CD8-positive, alpha-beta memory T cell (primary cell): ENCODE data around the gene KLK12. TPM values are rescaled to one million over a fixed set of nuclear protein-coding genes. Genes with fewer than 3 reads are reported as not detected.

ENCODE experiments used
- CTCF ChIA-PET: fragments of 350-600 bp; sonication (Branson Sonifier 250); formaldehyde crosslinking; loops from one replicate; lab custom pipeline; 2021; ENCODE audit warnings: antibody characterized with exemption; lab: Charles Lee
- POLR2A ChIA-PET: fragments of 350-600 bp; sonication (Branson Sonifier 250); formaldehyde crosslinking; loops from one replicate; lab custom pipeline; 2021; ENCODE audit warnings: antibody characterized with exemption; lab: Charles Lee
- DNase-seq, 5 donors: peaks; one replicate each; pipeline versions ENCODE4 v3.0.0 to v3.0.0-alpha.2; 2020 to 2022; ENCODE audit warnings: mixed read lengths in 1 of 5
- H3K27ac ChIP-seq: one replicate; pipeline ENCODE4 v1.7.0; 2013; ENCODE audit warnings: low read depth, mild to moderate bottlenecking, low read length, moderate library complexity
- H3K27me3 ChIP-seq: 2 replicates; pipeline ENCODE4 v1.7.0; 2013; ENCODE audit warnings: low read length, mild to moderate bottlenecking; ENCODE audit not compliant: insufficient read depth, poor library complexity, severe bottlenecking
- H3K36me3 ChIP-seq: 2 replicates; pipeline ENCODE4 v1.7.0; 2013; ENCODE audit warnings: mild to moderate bottlenecking, low read length, moderate library complexity; ENCODE audit not compliant: insufficient read depth
- H3K4me1 ChIP-seq: 2 replicates; pipeline ENCODE4 v1.7.0; 2013; ENCODE audit warnings: mild to moderate bottlenecking, low read length, moderate library complexity; ENCODE audit not compliant: insufficient read depth
- H3K4me3 ChIP-seq: 2 replicates; pipeline ENCODE4 v1.7.0; 2013; ENCODE audit warnings: mild to moderate bottlenecking, low read length
- H3K9me3 ChIP-seq: 2 replicates; pipeline ENCODE4 v1.7.0; 2013; ENCODE audit warnings: mild to moderate bottlenecking, low read length
- H3K27ac Mint-ChIP-seq, 8 donors: one replicate each; pipeline ENCODE4 v1.8.0; 2020 to 2021; ENCODE audit warnings: mixed read lengths in 8 of 8, mild to moderate bottlenecking in 6 of 8, inconsistent platforms in 3 of 8, moderate library complexity in 3 of 8
- H3K27me3 Mint-ChIP-seq, 2 donors: one replicate each; pipeline ENCODE4 v1.8.0; 2020 to 2021; ENCODE audit warnings: mixed read lengths in 2 of 2, mild to moderate bottlenecking in 1 of 2, moderate library complexity in 1 of 2
- H3K36me3 Mint-ChIP-seq, 3 donors: one replicate each; pipeline ENCODE4 v1.8.0; 2020 to 2021; ENCODE audit warnings: mixed read lengths in 3 of 3, inconsistent platforms in 1 of 3, mild to moderate bottlenecking in 1 of 3
- H3K4me1 Mint-ChIP-seq, 3 donors: one replicate each; pipeline ENCODE4 v1.8.0; 2020 to 2021; ENCODE audit warnings: mixed read lengths in 3 of 3, inconsistent platforms in 1 of 3, mild to moderate bottlenecking in 1 of 3
- H3K4me3 Mint-ChIP-seq, 7 donors: one replicate each; pipeline ENCODE4 v1.8.0; 2020 to 2021; ENCODE audit warnings: mixed read lengths in 7 of 7, mild to moderate bottlenecking in 6 of 7, moderate library complexity in 4 of 7, inconsistent platforms in 2 of 7
- H3K9me3 Mint-ChIP-seq, 5 donors: one replicate each; pipeline ENCODE4 v1.8.0; 2020 to 2022; ENCODE audit warnings: mixed read lengths in 5 of 5, mild to moderate bottlenecking in 3 of 5, moderate library complexity in 2 of 5, inconsistent platforms in 1 of 5
- polyA plus RNA-seq: library from polyadenylated mRNA; unstranded; fragments of 300-500 nt; fragmentation: Illumina TruSeq; gene quantifications from one replicate; pipeline ENCODE4 v1.2.3, GENCODE V29; 2021
- total RNA-seq, 2 experiments: library from RNA; stranded (reverse); gene quantifications; one replicate each; pipeline ENCODE4 v1.2.3, GENCODE V29; 2021

The KLK12 gene
- total and polyA plus RNA-seq, 3 experiments from 2014 or later: not detected

- CTCF ChIA-PET: no interaction called here
- Mint-ChIP-seq H3K4me3 (no peak overlapping the region), H3K36me3 (peaks cover 0 to 6% (median 0%) of the 10 kb centered on the region in 3 donors), H3K9me3 (peaks cover 5 to 13% (median 12%) of the 10 kb centered on the region in 5 donors), H3K4me1 (no peaks in the 10 kb centered on the region), H3K27me3 (peaks cover 8 to 22% of the 10 kb centered on the region in 2 donors), H3K27ac (peak overlapping the region in 2 of 8 donors; percentile 15 to 47)
- no peak overlapping the region for H3K4me3 ChIP-seq
- POLR2A ChIA-PET: no interaction called here
- no peak for DNase-seq
- H3K4me1 ChIP-seq: no peaks in the 10 kb centered on the region
- H3K27me3 ChIP-seq: no peaks in the 10 kb centered on the region
- H3K9me3 ChIP-seq: no peaks in the 10 kb centered on the region
- no peak overlapping the region for H3K27ac ChIP-seq
- no peaks in the 10 kb centered on the region for H3K36me3 ChIP-seq
These were observed 43.3 kb upstream of the KLK12 start for GRCh38 chr19:51078104-51078503.

DNA sequence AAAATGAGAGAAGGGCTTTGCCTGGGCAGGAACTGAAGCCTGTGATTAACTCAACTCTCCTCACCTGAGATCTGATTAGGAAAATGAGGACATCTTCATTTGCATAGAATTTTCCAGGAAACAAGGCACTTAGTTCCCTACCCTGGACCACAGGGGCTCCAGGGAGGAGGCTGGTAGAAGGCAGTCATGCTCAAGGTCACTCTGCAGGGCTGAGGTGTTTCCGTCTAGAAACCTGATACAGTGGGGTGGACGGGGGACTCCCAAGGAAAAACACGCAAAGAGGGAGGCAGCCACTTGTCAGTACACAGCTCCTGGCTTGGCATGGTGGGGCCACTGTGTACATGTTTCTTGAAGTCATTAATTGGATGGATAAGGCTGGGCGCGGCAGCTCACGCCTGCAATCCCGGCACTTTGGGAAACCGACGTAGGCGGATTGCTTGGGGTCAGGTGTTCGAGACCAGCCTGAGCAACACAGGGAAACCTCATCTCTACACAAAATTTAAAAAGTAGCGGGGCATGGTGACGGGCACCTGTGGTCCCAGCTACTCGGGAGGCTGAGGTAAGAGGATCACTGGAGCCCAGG lies 41.9 kb upstream of the KLK12 start:
- CTCF ChIA-PET: no interaction called here
- Mint-ChIP-seq H3K4me3 (no peak overlapping the region), H3K27me3 (peaks cover 5 to 17% of the 10 kb centered on the region in 2 donors), H3K27ac (no peak overlapping the region), H3K9me3 (peaks cover 7 to 16% (median 13%) of the 10 kb centered on the region in 5 donors), H3K4me1 (no peaks in the 10 kb centered on the region), H3K36me3 (peaks cover 0 to 6% (median 0%) of the 10 kb centered on the region in 3 donors)
- Histone ChIP-seq H3K27ac (no peak overlapping the region), H3K27me3 (no peaks in the 10 kb centered on the region), H3K4me1 (no peaks in the 10 kb centered on the region), H3K9me3 (no peaks in the 10 kb centered on the region), H3K36me3 (no peaks in the 10 kb centered on the region), H3K4me3 (no peak overlapping the region)
- POLR2A ChIA-PET: no interaction called here
- DNase-seq: no peak

DNA sequence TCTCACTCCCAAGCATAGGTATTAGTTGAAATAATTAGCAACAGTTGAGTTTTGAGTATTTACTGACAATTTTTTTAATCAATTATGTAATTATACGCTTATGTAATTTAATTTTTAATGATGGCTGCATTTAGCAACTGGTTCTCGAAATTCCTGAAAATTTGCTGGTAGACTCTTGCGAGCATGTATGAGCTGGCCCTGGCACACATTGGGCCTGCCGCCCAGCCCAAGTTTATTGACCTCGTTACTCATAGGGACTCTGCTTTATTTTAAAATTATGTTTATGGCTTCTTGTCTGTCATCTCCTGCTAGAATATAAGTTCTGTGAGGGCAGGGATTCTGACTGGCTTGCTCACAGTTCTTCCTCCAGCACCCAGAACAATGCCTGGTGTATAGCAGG lies 41.2 kb upstream of the KLK12 start:
- no peak overlapping the region for H3K4me3 Mint-ChIP-seq

GRCh38 chr19:51071095-51071405 lies 36.2 kb upstream of the KLK12 start:
- Histone ChIP-seq H3K27ac (no peak overlapping the region), H3K4me1 (no peaks in the 10 kb centered on the region), H3K36me3 (no peaks in the 10 kb centered on the region), H3K4me3 (no peak overlapping the region), H3K9me3 (no peaks in the 10 kb centered on the region), H3K27me3 (peaks cover 5% of the 10 kb centered on the region)
- Mint-ChIP-seq H3K4me3 (no peak overlapping the region), H3K27ac (no peak overlapping the region), H3K9me3 (peaks cover 7 to 16% (median 13%) of the 10 kb centered on the region in 5 donors), H3K36me3 (peaks cover 0 to 6% (median 3%) of the 10 kb centered on the region in 3 donors), H3K27me3 (peaks cover 16 to 34% of the 10 kb centered on the region in 2 donors), H3K4me1 (peaks cover 0 to under 1% (median 0%) of the 10 kb centered on the region in 3 donors)
- CTCF ChIA-PET: no interaction called here
- POLR2A ChIA-PET: no interaction called here
- no peak for DNase-seq

More for the DNA sequence above, 41.2 kb upstream of the KLK12 start:
- Mint-ChIP-seq H3K27ac (no peak overlapping the region), H3K9me3 (peaks cover 7 to 16% (median 13%) of the 10 kb centered on the region in 5 donors), H3K36me3 (peaks cover 0 to 6% (median 0%) of the 10 kb centered on the region in 3 donors), H3K27me3 (peaks cover 5 to 16% of the 10 kb centered on the region in 2 donors), H3K4me1 (no peaks in the 10 kb centered on the region)
- Histone ChIP-seq H3K27me3 (no peaks in the 10 kb centered on the region), H3K4me3 (no peak overlapping the region), H3K4me1 (no peaks in the 10 kb centered on the region), H3K27ac (no peak overlapping the region), H3K9me3 (no peaks in the 10 kb centered on the region), H3K36me3 (no peaks in the 10 kb centered on the region)
- CTCF ChIA-PET: no interaction called here
- no peak for DNase-seq
- POLR2A ChIA-PET: no interaction called here

- H3K27me3 ChIP-seq: peaks cover 10% of the 10 kb centered on the region
- peaks cover 0 to 6% (median 3%) of the 10 kb centered on the region in 3 donors for H3K36me3 Mint-ChIP-seq
- no peaks in the 10 kb centered on the region for H3K36me3 ChIP-seq
- no peaks in the 10 kb centered on the region for H3K9me3 ChIP-seq
- peaks cover 7 to 16% (median 13%) of the 10 kb centered on the region in 5 donors for H3K9me3 Mint-ChIP-seq
- peaks cover 19 to 38% of the 10 kb centered on the region in 2 donors for H3K27me3 Mint-ChIP-seq
- H3K27ac Mint-ChIP-seq: no peak overlapping the region
- H3K27ac ChIP-seq: no peak overlapping the region
- ChIA-PET POLR2A (no interaction called here), CTCF (no interaction called here)
- no peak overlapping the region for H3K4me3 ChIP-seq
- no peaks in the 10 kb centered on the region for H3K4me1 ChIP-seq
- peaks cover 0 to 3% (median 0%) of the 10 kb centered on the region in 3 donors for H3K4me1 Mint-ChIP-seq
- H3K4me3 Mint-ChIP-seq: no peak overlapping the region
- no peak for DNase-seq
These were observed 35.7 kb upstream of the KLK12 start for GRCh38 chr19:51070334-51071094.

GRCh38 chr19:51066393-51067186 lies 31.8 kb upstream of the KLK12 start:
- peak overlapping the region in 1 of 7 donors; percentile 38 for H3K4me3 Mint-ChIP-seq
- no peak for DNase-seq
- Histone ChIP-seq H3K4me1 (no peaks in the 10 kb centered on the region), H3K27me3 (peaks cover 14% of the 10 kb centered on the region), H3K4me3 (no peak overlapping the region), H3K36me3 (no peaks in the 10 kb centered on the region), H3K9me3 (no peaks in the 10 kb centered on the region), H3K27ac (no peak overlapping the region)
- peaks cover 0 to 3% (median 2%) of the 10 kb centered on the region in 3 donors for H3K4me1 Mint-ChIP-seq
- H3K27ac Mint-ChIP-seq: no peak overlapping the region
- CTCF ChIA-PET: no interaction called here
- peaks cover 32 to 49% of the 10 kb centered on the region in 2 donors for H3K27me3 Mint-ChIP-seq
- H3K36me3 Mint-ChIP-seq: peaks cover 0 to 3% (median 0%) of the 10 kb centered on the region in 3 donors
- peaks cover 0 to 3% (median 0%) of the 10 kb centered on the region in 5 donors for H3K9me3 Mint-ChIP-seq
- POLR2A ChIA-PET: no interaction called here

DNA sequence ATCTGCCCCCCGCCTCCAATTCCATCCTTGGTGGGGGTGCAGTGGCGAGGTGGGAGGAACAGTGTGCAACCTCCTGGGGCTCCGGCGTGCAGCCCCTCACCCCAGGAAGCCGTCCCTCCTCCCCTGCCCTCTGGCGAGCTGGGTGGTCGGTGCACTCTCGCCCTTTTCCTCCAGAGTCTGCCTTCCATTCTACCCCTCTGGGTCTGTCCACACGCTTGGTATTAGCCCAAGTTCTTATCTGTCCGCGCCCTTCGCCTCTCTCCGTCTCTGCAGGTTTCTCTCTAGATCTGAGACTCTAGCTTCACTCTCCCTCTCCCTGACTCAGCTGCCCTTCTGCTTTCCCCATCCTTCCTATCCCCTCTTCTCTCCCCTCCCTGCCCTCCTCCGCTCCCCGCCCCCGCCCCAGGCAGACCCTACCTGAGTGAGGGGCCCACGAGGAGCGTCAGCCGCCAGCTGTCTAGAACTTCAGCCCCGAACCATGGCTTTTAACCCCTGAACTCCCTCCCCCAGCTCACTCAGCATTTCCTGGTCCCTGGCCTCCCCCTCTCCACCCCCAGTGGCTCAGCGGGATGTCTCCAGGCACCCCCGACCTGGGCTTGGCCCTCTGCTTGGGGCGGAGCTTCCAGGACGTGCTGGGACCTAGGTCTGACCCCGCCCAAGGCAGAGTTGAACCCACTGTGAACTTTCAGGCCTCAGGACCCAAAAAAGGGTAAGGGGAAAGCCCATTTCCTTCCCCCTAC lies 30.6 kb upstream of the KLK12 start:
- peaks cover 14% of the 10 kb centered on the region for H3K27me3 ChIP-seq
- peak overlapping the region in 4 of 7 donors; percentile 37 to 79 (median 71) for H3K4me3 Mint-ChIP-seq
- H3K9me3 ChIP-seq: no peaks in the 10 kb centered on the region
- no peaks in the 10 kb centered on the region for H3K36me3 ChIP-seq
- peaks cover 36 to 55% of the 10 kb centered on the region in 2 donors for H3K27me3 Mint-ChIP-seq
- H3K4me1 Mint-ChIP-seq: peaks cover 0 to 3% (median 2%) of the 10 kb centered on the region in 3 donors
- no peak overlapping the region for H3K4me3 ChIP-seq
- H3K36me3 Mint-ChIP-seq: peaks cover 0 to 3% (median 0%) of the 10 kb centered on the region in 3 donors
- DNase-seq: no peak
- ChIA-PET POLR2A (no interaction called here), CTCF (no interaction called here)
- H3K9me3 Mint-ChIP-seq: peaks cover 0 to 3% (median 0%) of the 10 kb centered on the region in 5 donors
- H3K27ac ChIP-seq: no peak overlapping the region
- H3K27ac Mint-ChIP-seq: no peak overlapping the region
- no peaks in the 10 kb centered on the region for H3K4me1 ChIP-seq
